HepG2 (cell line): ENCODE measurements around the gene BRPF1. TPM values are rescaled to one million over a fixed set of nuclear protein-coding genes. Genes with fewer than 3 reads are reported as not detected.

Experiments
- ATAC-seq: fragments of 200-7000 bp; cut with Tn5 transposase; 3 replicates; pipeline ENCODE4 v1.9.1; 2020; ENCODE audit warnings: mild to moderate bottlenecking, moderate library complexity
- BruUV-seq: library from RNA; stranded (reverse); fragments of 400-500 nt; replicated peaks from 2 replicates; lab custom pipeline; 2021; lab: Mats Ljungman, UMichigan
- CTCF ChIA-PET: fragments of 300-600 bp; formaldehyde crosslinking; extraction: SDS; loops from one replicate; lab custom pipeline; 2021; ENCODE audit warnings: low total read pairs, inconsistent platforms, low intra/inter-chr PET ratio; lab: Yijun Ruan, JAX
- POLR2A ChIA-PET: fragments of 350-600 bp; sonication (Branson Sonifier 250); formaldehyde crosslinking; loops from one replicate; lab custom pipeline; 2020; ENCODE audit warnings: antibody characterized with exemption, inconsistent platforms; lab: Yijun Ruan, JAX
- DNase-seq: peaks from one replicate; pipeline ENCODE4 v3.0.0-alpha.2; 2015; ENCODE audit warnings: low spot score
- FAIRE-seq: peaks from 3 replicates; lab custom pipeline; 2011; peaks lifted over from hg19 to GRCh38; lab: Jason Lieb, UNC
- H2AFZ ChIP-seq: one replicate; pipeline ENCODE4 v1.6.1; 2011; ENCODE audit warnings: low read length, inconsistent platforms
- H3K27ac ChIP-seq: fragments of 300-600 bp; 3 replicates; pipeline ENCODE4 v1.8.0; 2011; ENCODE audit warnings: mixed run types, mild to moderate bottlenecking, mixed read lengths, low read length, inconsistent platforms; ENCODE audit not compliant: insufficient read depth; ENCODE audit errors: extremely low read length
- H3K27me3 ChIP-seq, 2 experiments: fragments of 200-600 bp in 1 of 2; 2 replicates in 1 of 2; 3 replicates in 1 of 2; pipeline versions ENCODE4 v1.6.0 to v1.8.0; 2011; ENCODE audit warnings: low read length in 2 of 2, mild to moderate bottlenecking in 2 of 2, moderate library complexity in 2 of 2, inconsistent platforms in 1 of 2; ENCODE audit not compliant: insufficient read depth in 2 of 2, control insufficient read depth in 1 of 2
- H3K36me3 ChIP-seq, 2 experiments: fragments of 200-600 bp in 1 of 2; replicated peaks in 1 of 2; 2 replicates in 1 of 2; 3 replicates in 1 of 2; pipeline versions ENCODE4 v1.5.1 to v1.8.0; 2011; ENCODE audit warnings: low read length in 2 of 2, inconsistent platforms in 1 of 2; ENCODE audit not compliant: insufficient read depth in 2 of 2, control insufficient read depth in 1 of 2
- H3K4me1 ChIP-seq: 2 replicates; pipeline ENCODE4 v1.5.1; 2012; ENCODE audit warnings: low read length, inconsistent platforms; ENCODE audit not compliant: insufficient read depth
- H3K4me2 ChIP-seq: 2 replicates; pipeline ENCODE4 v1.6.0; 2011; ENCODE audit warnings: low read depth, low read length, inconsistent platforms
- H3K4me3 ChIP-seq, 3 experiments: fragments of 200-600 bp in 1 of 3; sonication (generic), shearing (Covaris generic) in 1 of 3; replicated peaks in 1 of 3; 2 replicates each; pipeline ENCODE4 v1.5.1; 2011 to 2016; ENCODE audit warnings: low read length in 3 of 3, inconsistent platforms in 2 of 3, low read depth in 2 of 3, mild to moderate bottlenecking in 2 of 3, control low read depth in 1 of 3, mixed read lengths in 1 of 3; ENCODE audit not compliant: insufficient read depth in 1 of 3
- H3K79me2 ChIP-seq: one replicate; pipeline ENCODE4 v1.6.1; 2011; ENCODE audit warnings: low read length, inconsistent platforms; ENCODE audit not compliant: insufficient read depth
- H3K9ac ChIP-seq: 2 replicates; pipeline ENCODE4 v1.6.0; 2011; ENCODE audit warnings: mild to moderate bottlenecking, low read depth, low read length, inconsistent platforms; ENCODE audit not compliant: insufficient read depth
- H3K9me3 ChIP-seq: 2 replicates; pipeline ENCODE4 v1.5.1; 2012; ENCODE audit warnings: mild to moderate bottlenecking, low read length
- H4K20me1 ChIP-seq: 2 replicates; pipeline ENCODE4 v1.6.0; 2011; ENCODE audit warnings: inconsistent platforms, mild to moderate bottlenecking, low read length, moderate library complexity; ENCODE audit not compliant: insufficient read depth
- SP5 ChIP-seq: IDR thresholded peaks from 2 replicates; pipeline ENCODE4 v1.6.1; 2016; ENCODE audit warnings: low read depth, borderline replicate concordance
- YEATS4 ChIP-seq: sonication (generic); formaldehyde crosslinking; IDR thresholded peaks from 2 replicates; pipeline ENCODE4 v1.4.0; 2020; ENCODE audit warnings: missing genetic modification reagents, borderline replicate concordance
- ZNF333 ChIP-seq: sonication (generic); formaldehyde crosslinking; IDR thresholded peaks from 2 replicates; pipeline ENCODE4 v1.4.0; 2020; ENCODE audit warnings: mild to moderate bottlenecking, missing genetic modification reagents, borderline replicate concordance
- ZNF503 ChIP-seq: sonication (generic); formaldehyde crosslinking; IDR thresholded peaks from 2 replicates; pipeline ENCODE4 v1.4.0; 2020; ENCODE audit warnings: missing genetic modification reagents
- ZNF768 ChIP-seq: sonication (generic); formaldehyde crosslinking; IDR thresholded peaks from 2 replicates; pipeline ENCODE4 v1.4.0; 2020; ENCODE audit warnings: missing genetic modification reagents
- WGBS: methylation state at CpG from one replicate; pipeline ENCODE4 v1.1.6; 2017; ENCODE audit warnings: low lambda C conversion rate; 5-methylcytosine and 5-hydroxymethylcytosine counted together
- in situ Hi-C: cut with HindIII; loops from 2 replicates; pipeline ENCODE4 v1.10.0; 2017; ENCODE audit warnings: low pct_unique_long_range_greater_than_20kb; ENCODE audit not compliant: extremely low pct_ligation_motif_present
- intact Hi-C: fragments of 100-400 bp; cut with micrococcal nuclease; formaldehyde crosslinking; loops from one replicate; pipeline ENCODE4 v1.10.0; 2022; ENCODE audit not compliant: unreplicated experiment
- polyA plus RNA-seq, 8 experiments: library from polyadenylated mRNA; depleted of rRNA in 3 of 8; stranded (reverse) in 7 of 8; unstranded in 1 of 8; fragments of >200 nt; fragmentation: Illumina TruSeq in 4 of 8; extraction: Trizol in 4 of 8; gene quantifications; 2 replicates each; pipeline versions ENCODE4 v1.2.1 to v1.2.3, GENCODE V29; 2011 to 2016; ENCODE audit warnings: low read depth in 4 of 8, missing spikeins in 1 of 8, mixed read lengths in 1 of 8; ENCODE audit not compliant: insufficient read depth in 1 of 8
- total RNA-seq, 5 experiments: library from RNA; depleted of rRNA; stranded (reverse); fragments of >200 nt; fragmentation: Illumina TruSeq; extraction: Trizol; gene quantifications; 2 replicates each; pipeline ENCODE4 v1.2.3, GENCODE V29; 2016; ENCODE audit warnings: low read depth in 1 of 5
- TF ChIP-seq, protein P1 (sequence below): sonication (generic); formaldehyde crosslinking; IDR thresholded peaks from 2 replicates; pipeline ENCODE4 v1.4.0; 2020; ENCODE audit warnings: mild to moderate bottlenecking, missing genetic modification reagents, borderline replicate concordance
- TF ChIP-seq, protein P2 (sequence below): sonication (generic); formaldehyde crosslinking; IDR thresholded peaks from 2 replicates; pipeline ENCODE4 v1.4.0; 2020; ENCODE audit warnings: missing genetic modification reagents

Gene BRPF1
- total and polyA plus RNA-seq, 2 of the 13 experiments (the other 11 are each of a cell fraction or from before 2014, with no cell fraction given) = 7.3 to 10.0 TPM

GRCh38 chr3:9703240-9703639 is 28.3 kb upstream of the BRPF1 start:
- POLR2A ChIA-PET = no interaction called here
- BruUV-seq = no TSS peak
- H3K4me2 ChIP-seq = no peak overlapping the region

DNA sequence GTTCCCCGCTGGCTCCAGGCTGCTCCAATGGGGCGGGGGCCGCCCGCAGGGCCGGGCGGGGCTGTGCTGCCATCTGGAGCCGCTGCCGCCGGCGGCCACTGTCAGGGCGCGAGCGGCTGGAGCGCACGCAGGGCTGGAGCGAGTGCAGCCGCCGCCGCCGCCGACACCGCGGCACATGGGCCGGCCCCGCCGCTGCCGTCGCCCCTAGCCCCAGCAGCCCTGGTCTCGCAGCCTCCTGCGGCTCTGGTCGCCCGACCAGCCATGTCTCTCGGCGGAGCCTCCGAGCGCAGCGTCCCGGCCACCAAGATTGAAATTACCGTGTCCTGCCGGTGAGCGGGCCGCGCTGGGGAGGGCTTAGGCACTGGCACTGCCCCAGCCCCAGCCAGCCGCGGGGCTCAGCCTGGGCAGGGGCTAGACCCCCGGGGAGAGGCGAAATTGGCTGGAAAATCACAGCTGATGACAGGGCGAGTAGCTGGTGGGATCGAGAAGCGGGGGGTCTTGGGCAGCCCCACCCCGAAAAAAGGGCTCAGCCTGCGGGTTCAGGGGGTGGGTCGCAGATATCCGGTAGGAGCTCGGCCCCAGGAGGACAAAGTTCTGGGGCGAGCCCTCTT is 27.7 kb upstream of the BRPF1 start, which contains the start of gene CPNE9:
Gene CPNE9 (plus strand): TSS at position 98 of the 611 bp plus-strand sequence. CDS start 164 bp downstream, at position 262.
- FAIRE-seq (no peak), DNase-seq (no peak), ATAC-seq (no peak)
- ChIA-PET CTCF (no interaction called here), POLR2A (no interaction called here)
- Histone ChIP-seq H3K79me2 (no peaks in the 10 kb centered on the region), H3K27ac (no peak within 1 kb of the TSS), H3K9me3 (no peaks in the 10 kb centered on the region), H4K20me1 (no peaks in the 10 kb centered on the region), H3K27me3 (peaks cover 0 to 1% of the 10 kb centered on the region in 2 experiments; a peak in 2 of 5 replicates), H3K9ac (0 out of 2 replicates have a peak within 1 kb of the TSS, but pooled peaks have one; percentile 22), H3K4me1 (peaks cover 12% of the 10 kb centered on the region; the same call in 1 of the 2 replicates), H3K36me3 (peaks cover 0 to 1% of the 10 kb centered on the region in 2 experiments; a peak in 1 of 5 replicates), H3K4me3 (peak within 1 kb of the TSS; percentile 55 to 72 (median 56)), H3K4me2 (peak within 1 kb of the TSS; percentile 76), H2AFZ (no peak within 1 kb of the TSS)
- in situ Hi-C loops (no loop called here), intact Hi-C loops (no loop called here)
- 74% methylated on average over 14 of the region's 56 CpGs for WGBS
- BruUV-seq = no TSS peak
- TF ChIP-seq SP5 (CRISPR knock-in tag) = no peak
- TF ChIP-seq ZNF333 (CRISPR knock-in tag) = no peak
- TF ChIP-seq, protein P1, sequence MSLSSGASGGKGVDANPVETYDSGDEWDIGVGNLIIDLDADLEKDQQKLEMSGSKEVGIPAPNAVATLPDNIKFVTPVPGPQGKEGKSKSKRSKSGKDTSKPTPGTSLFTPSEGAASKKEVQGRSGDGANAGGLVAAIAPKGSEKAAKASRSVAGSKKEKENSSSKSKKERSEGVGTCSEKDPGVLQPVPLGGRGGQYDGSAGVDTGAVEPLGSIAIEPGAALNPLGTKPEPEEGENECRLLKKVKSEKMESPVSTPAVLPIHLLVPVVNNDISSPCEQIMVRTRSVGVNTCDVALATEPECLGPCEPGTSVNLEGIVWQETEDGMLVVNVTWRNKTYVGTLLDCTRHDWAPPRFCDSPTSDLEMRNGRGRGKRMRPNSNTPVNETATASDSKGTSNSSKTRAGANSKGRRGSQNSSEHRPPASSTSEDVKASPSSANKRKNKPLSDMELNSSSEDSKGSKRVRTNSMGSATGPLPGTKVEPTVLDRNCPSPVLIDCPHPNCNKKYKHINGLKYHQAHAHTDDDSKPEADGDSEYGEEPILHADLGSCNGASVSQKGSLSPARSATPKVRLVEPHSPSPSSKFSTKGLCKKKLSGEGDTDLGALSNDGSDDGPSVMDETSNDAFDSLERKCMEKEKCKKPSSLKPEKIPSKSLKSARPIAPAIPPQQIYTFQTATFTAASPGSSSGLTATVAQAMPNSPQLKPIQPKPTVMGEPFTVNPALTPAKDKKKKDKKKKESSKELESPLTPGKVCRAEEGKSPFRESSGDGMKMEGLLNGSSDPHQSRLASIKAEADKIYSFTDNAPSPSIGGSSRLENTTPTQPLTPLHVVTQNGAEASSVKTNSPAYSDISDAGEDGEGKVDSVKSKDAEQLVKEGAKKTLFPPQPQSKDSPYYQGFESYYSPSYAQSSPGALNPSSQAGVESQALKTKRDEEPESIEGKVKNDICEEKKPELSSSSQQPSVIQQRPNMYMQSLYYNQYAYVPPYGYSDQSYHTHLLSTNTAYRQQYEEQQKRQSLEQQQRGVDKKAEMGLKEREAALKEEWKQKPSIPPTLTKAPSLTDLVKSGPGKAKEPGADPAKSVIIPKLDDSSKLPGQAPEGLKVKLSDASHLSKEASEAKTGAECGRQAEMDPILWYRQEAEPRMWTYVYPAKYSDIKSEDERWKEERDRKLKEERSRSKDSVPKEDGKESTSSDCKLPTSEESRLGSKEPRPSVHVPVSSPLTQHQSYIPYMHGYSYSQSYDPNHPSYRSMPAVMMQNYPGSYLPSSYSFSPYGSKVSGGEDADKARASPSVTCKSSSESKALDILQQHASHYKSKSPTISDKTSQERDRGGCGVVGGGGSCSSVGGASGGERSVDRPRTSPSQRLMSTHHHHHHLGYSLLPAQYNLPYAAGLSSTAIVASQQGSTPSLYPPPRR = no peak
- no peak for TF ChIP-seq ZNF503 (CRISPR knock-in tag)
- TF ChIP-seq YEATS4 (CRISPR knock-in tag) = no peak

More at GRCh38 chr3:9703240-9703639, 28.3 kb upstream of the BRPF1 start:
- no peak overlapping the region for H3K27ac ChIP-seq
- TF ChIP-seq, protein P2, sequence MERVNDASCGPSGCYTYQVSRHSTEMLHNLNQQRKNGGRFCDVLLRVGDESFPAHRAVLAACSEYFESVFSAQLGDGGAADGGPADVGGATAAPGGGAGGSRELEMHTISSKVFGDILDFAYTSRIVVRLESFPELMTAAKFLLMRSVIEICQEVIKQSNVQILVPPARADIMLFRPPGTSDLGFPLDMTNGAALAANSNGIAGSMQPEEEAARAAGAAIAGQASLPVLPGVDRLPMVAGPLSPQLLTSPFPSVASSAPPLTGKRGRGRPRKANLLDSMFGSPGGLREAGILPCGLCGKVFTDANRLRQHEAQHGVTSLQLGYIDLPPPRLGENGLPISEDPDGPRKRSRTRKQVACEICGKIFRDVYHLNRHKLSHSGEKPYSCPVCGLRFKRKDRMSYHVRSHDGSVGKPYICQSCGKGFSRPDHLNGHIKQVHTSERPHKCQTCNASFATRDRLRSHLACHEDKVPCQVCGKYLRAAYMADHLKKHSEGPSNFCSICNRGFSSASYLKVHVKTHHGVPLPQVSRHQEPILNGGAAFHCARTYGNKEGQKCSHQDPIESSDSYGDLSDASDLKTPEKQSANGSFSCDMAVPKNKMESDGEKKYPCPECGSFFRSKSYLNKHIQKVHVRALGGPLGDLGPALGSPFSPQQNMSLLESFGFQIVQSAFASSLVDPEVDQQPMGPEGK (CRISPR knock-in tag) = no peak
- TF ChIP-seq ZNF768 (CRISPR knock-in tag) = peak; percentile 54; the same call in 1 of the 2 replicates
- H3K4me1 ChIP-seq = peaks cover 12% of the 10 kb centered on the region; the same call in 1 of the 2 replicates
- H3K79me2 ChIP-seq = no peaks in the 10 kb centered on the region
- CTCF ChIA-PET = no interaction called here
- H3K27me3 ChIP-seq = peaks cover 0 to 1% of the 10 kb centered on the region in 2 experiments; a peak in 2 of 5 replicates
- DNase-seq (no peak), FAIRE-seq (no peak), ATAC-seq (no peak)
- no peak overlapping the region for H2AFZ ChIP-seq
- WGBS = 84% methylated on average over 4 of the region's 4 CpGs
- H3K9ac ChIP-seq = no peak overlapping the region
- peaks cover 1 to 3% of the 10 kb centered on the region in 2 experiments; a peak in 1 of 5 replicates for H3K36me3 ChIP-seq
- intact Hi-C loops = no loop called here
- in situ Hi-C loops = no loop called here
- no peaks in the 10 kb centered on the region for H3K9me3 ChIP-seq
- no peak overlapping the region for H3K4me3 ChIP-seq
- no peaks in the 10 kb centered on the region for H4K20me1 ChIP-seq
